ENCODE data around the gene KCNJ11.

GRCh38 chr11:17411418-17411817 is 23.0 kb upstream of the KCNJ11 start:
- TF ChIP-seq CTCF (IDR thresholded peaks at IDR 0.05) (no peak), POLR2A (IDR thresholded peaks at IDR 0.05) (no peak)

Measured in Peyer's patch (tissue), 4 donors.